CD14-positive monocyte (primary cell): ENCODE measurements around the gene ZNF26. TPM values are rescaled to one million over a fixed set of nuclear protein-coding genes. Genes with fewer than 3 reads are reported as not detected.

Source experiments
- DNase-seq, 3 donors: peaks; one replicate each; pipeline ENCODE4 v3.0.0-alpha.2; 2011 to 2022
- H2AFZ ChIP-seq: 2 replicates; pipeline ENCODE4 v1.6.0; 2012; ENCODE audit warnings: mild to moderate bottlenecking, low read depth, low read length, inconsistent platforms; ENCODE audit not compliant: insufficient read depth, poor library complexity, severe bottlenecking
- H3K27ac ChIP-seq, 2 donors: 1 replicate in 1 of 2; 2 replicates in 1 of 2; pipeline ENCODE4 v1.5.1; 2012 to 2013; ENCODE audit warnings: low read length in 2 of 2, control low read depth in 1 of 2, inconsistent platforms in 1 of 2, low read depth in 1 of 2, mild to moderate bottlenecking in 1 of 2
- H3K27me3 ChIP-seq, 2 donors: one replicate each; pipeline versions ENCODE4 v1.6.0 to v1.6.1; 2011 to 2013; ENCODE audit warnings: low read length in 2 of 2; ENCODE audit not compliant: control insufficient read depth in 2 of 2, insufficient read depth in 2 of 2
- H3K36me3 ChIP-seq, 2 donors: replicated peaks in 1 of 2; 1 replicate in 1 of 2; 2 replicates in 1 of 2; pipeline versions ENCODE4 v1.5.1 to v1.6.1; 2012 to 2013; ENCODE audit warnings: low read length in 2 of 2, control low read depth in 1 of 2, inconsistent platforms in 1 of 2, mild to moderate bottlenecking in 1 of 2; ENCODE audit not compliant: insufficient read depth in 2 of 2, control insufficient read depth in 1 of 2
- H3K4me1 ChIP-seq, 2 donors: 1 replicate in 1 of 2; 2 replicates in 1 of 2; pipeline versions ENCODE4 v1.5.1 to v1.6.1; 2012 to 2013; ENCODE audit warnings: low read length in 2 of 2, control low read depth in 1 of 2, inconsistent platforms in 1 of 2, mild to moderate bottlenecking in 1 of 2, moderate library complexity in 1 of 2; ENCODE audit not compliant: insufficient read depth in 2 of 2, control insufficient read depth in 1 of 2
- H3K4me2 ChIP-seq: replicated peaks from 2 replicates; pipeline ENCODE3; 2012; ENCODE audit warnings: low read length, moderate library complexity, mild to moderate bottlenecking; ENCODE audit not compliant: poor library complexity, severe bottlenecking; ENCODE audit errors: extremely low read depth
- H3K4me3 ChIP-seq, 3 experiments: fragments of 200-600 bp in 1 of 3; sonication (generic) in 1 of 3; replicated peaks in 1 of 3; 1 replicate in 2 of 3; 2 replicates in 1 of 3; pipeline ENCODE4 v1.5.1; 2011 to 2013; ENCODE audit warnings: low read length in 3 of 3, mild to moderate bottlenecking in 3 of 3, control low read depth in 2 of 3, low read depth in 2 of 3, inconsistent platforms in 1 of 3, moderate library complexity in 1 of 3
- H3K79me2 ChIP-seq: 2 replicates; pipeline ENCODE4 v1.6.0; 2012; ENCODE audit warnings: mild to moderate bottlenecking, control low read depth, inconsistent platforms, low read length, moderate library complexity; ENCODE audit not compliant: insufficient read depth
- H3K9ac ChIP-seq: 2 replicates; pipeline ENCODE4 v1.6.0; 2017; ENCODE audit warnings: low read length, mild to moderate bottlenecking; ENCODE audit not compliant: insufficient read depth, poor library complexity, severe bottlenecking
- H3K9me3 ChIP-seq, 2 donors: replicated peaks in 1 of 2; 1 replicate in 1 of 2; 2 replicates in 1 of 2; pipeline versions ENCODE4 v1.5.1 to v1.6.1; 2012 to 2013; ENCODE audit warnings: low read length in 2 of 2, control low read depth in 1 of 2; ENCODE audit not compliant: control insufficient read depth in 1 of 2, insufficient read depth in 1 of 2
- H4K20me1 ChIP-seq: 2 replicates; pipeline ENCODE4 v1.6.0; 2012; ENCODE audit warnings: mild to moderate bottlenecking, low read length, control low read depth, moderate library complexity; ENCODE audit not compliant: insufficient read depth
- H3K27ac Mint-ChIP-seq, 7 donors: one replicate each; pipeline ENCODE4 v1.8.0; 2020; ENCODE audit warnings: mild to moderate bottlenecking in 7 of 7, mixed read lengths in 7 of 7, moderate library complexity in 6 of 7, inconsistent platforms in 2 of 7
- H3K27me3 Mint-ChIP-seq, 3 donors: one replicate each; pipeline ENCODE4 v1.8.0; 2021 to 2022; ENCODE audit warnings: low read depth in 3 of 3, mild to moderate bottlenecking in 3 of 3, mixed read lengths in 3 of 3, moderate library complexity in 3 of 3, inconsistent platforms in 1 of 3
- H3K36me3 Mint-ChIP-seq, 2 donors: one replicate each; pipeline ENCODE4 v1.8.0; 2020; ENCODE audit warnings: mixed read lengths in 2 of 2, inconsistent platforms in 1 of 2, mild to moderate bottlenecking in 1 of 2
- H3K4me1 Mint-ChIP-seq: one replicate; pipeline ENCODE4 v1.8.0; 2020; ENCODE audit warnings: mild to moderate bottlenecking, mixed read lengths
- H3K4me3 Mint-ChIP-seq, 2 donors: one replicate each; pipeline ENCODE4 v1.8.0; 2020; ENCODE audit warnings: mild to moderate bottlenecking in 2 of 2, mixed read lengths in 2 of 2, moderate library complexity in 1 of 2
- H3K9me3 Mint-ChIP-seq, 7 donors: one replicate each; pipeline ENCODE4 v1.8.0; 2020 to 2022; ENCODE audit warnings: mixed read lengths in 7 of 7, mild to moderate bottlenecking in 6 of 7, moderate library complexity in 6 of 7, inconsistent platforms in 2 of 7
- CTCF ChIP-seq: fragments of 200-600 bp; IDR thresholded peaks from one replicate; pipeline ENCODE4 v1.8.0; 2022; ENCODE audit warnings: antibody characterized with exemption, mild to moderate bottlenecking
- WGBS: methylation state at CpG from one replicate; pipeline ENCODE4 v1.1.5; 2013; ENCODE audit warnings: missing lambda C conversion rate; ENCODE audit not compliant: insufficient coverage; 5-methylcytosine and 5-hydroxymethylcytosine counted together
- intact Hi-C, 2 donors: fragments of 100-400 bp; cut with micrococcal nuclease; formaldehyde crosslinking; loops; one replicate each; pipeline versions ENCODE4 v1.15.0 to v1.15.1; 2023
- polyA plus RNA-seq, 3 donors: library from polyadenylated mRNA; depleted of rRNA in 1 of 3; unstranded in 2 of 3; stranded (reverse) in 1 of 3; fragments of 300-500 nt in 2 of 3; fragments of >200 nt in 1 of 3; fragmentation: Illumina TruSeq in 2 of 3; gene quantifications; 1 replicate in 2 of 3; 2 replicates in 1 of 3; pipeline ENCODE4 v1.2.3, GENCODE V29; 2012 to 2021

ZNF26 gene
- polyA plus RNA-seq, 3 donors, result 3.3 to 17.6 (median 3.8) TPM

DNA sequence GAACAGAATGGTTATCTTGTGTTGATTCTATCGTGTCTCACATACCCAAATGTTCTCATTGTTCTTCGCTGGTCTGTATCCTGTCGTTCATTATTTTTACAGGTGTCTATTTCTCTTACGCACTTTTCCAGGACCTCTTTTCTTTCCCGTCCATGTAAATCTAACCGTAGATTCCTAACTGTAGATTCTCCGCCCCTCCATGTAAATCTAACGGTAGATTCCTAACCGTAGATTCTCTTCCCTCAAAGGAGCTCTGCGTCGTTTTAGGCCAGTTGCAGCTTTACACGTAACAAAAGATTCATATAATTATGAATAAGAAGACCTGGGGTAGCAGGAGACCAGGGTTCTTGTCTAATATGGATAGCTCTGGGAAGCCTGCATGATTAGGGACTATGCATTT is 20.4 kb upstream of the ZNF26 start:
- H3K27me3 ChIP-seq, result no peaks in the 10 kb centered on the region
- intact Hi-C loops, result no loop called here
- H3K4me1 Mint-ChIP-seq, result no peaks in the 10 kb centered on the region
- H3K4me3 ChIP-seq, result peak overlapping the region in 1 of 3 experiments; percentile 17
- no peaks in the 10 kb centered on the region for H4K20me1 ChIP-seq
- no peak overlapping the region for H3K9ac ChIP-seq
- no peak overlapping the region for H3K4me2 ChIP-seq
- H2AFZ ChIP-seq, result no peak overlapping the region
- no peak for TF ChIP-seq CTCF
- no peaks in the 10 kb centered on the region for H3K4me1 ChIP-seq
- H3K36me3 Mint-ChIP-seq, result peaks cover 0 to 14% of the 10 kb centered on the region in 2 donors
- WGBS, result 96% methylated on average over 8 of the region's 12 CpGs
- H3K79me2 ChIP-seq, result no peaks in the 10 kb centered on the region
- no peak overlapping the region for H3K4me3 Mint-ChIP-seq
- H3K27ac ChIP-seq, result no peak overlapping the region
- DNase-seq, result no peak
- H3K27me3 Mint-ChIP-seq, result peaks cover 0 to 3% (median 0%) of the 10 kb centered on the region in 3 donors
- H3K9me3 Mint-ChIP-seq, result peaks cover 47 to 96% (median 89%) of the 10 kb centered on the region in 7 donors
- H3K9me3 ChIP-seq, result peaks cover 84 to 96% of the 10 kb centered on the region in 2 donors
- peak overlapping the region in 1 of 7 donors; percentile 15 for H3K27ac Mint-ChIP-seq
- H3K36me3 ChIP-seq, result no peaks in the 10 kb centered on the region

- H3K27me3 ChIP-seq, result no peaks in the 10 kb centered on the region
- peaks cover 0 to 12% of the 10 kb centered on the region in 2 donors for H3K36me3 Mint-ChIP-seq
- peak overlapping the region in 1 of 3 experiments; percentile 17 for H3K4me3 ChIP-seq
- H3K79me2 ChIP-seq, result no peaks in the 10 kb centered on the region
- no peak overlapping the region for H3K4me3 Mint-ChIP-seq
- DNase-seq, result no peak
- TF ChIP-seq CTCF, result no peak
- H3K9me3 Mint-ChIP-seq, result peaks cover 37 to 95% (median 89%) of the 10 kb centered on the region in 7 donors
- H2AFZ ChIP-seq, result no peak overlapping the region
- peaks cover 80 to 98% of the 10 kb centered on the region in 2 donors for H3K9me3 ChIP-seq
- WGBS, result 96% methylated on average over 11 of the region's 12 CpGs
- H3K36me3 ChIP-seq, result no peaks in the 10 kb centered on the region
- H3K4me1 ChIP-seq, result no peaks in the 10 kb centered on the region
- no peak overlapping the region for H3K4me2 ChIP-seq
- no peak overlapping the region for H3K9ac ChIP-seq
- peaks cover 0 to 3% (median 0%) of the 10 kb centered on the region in 3 donors for H3K27me3 Mint-ChIP-seq
- H4K20me1 ChIP-seq, result no peaks in the 10 kb centered on the region
- no peaks in the 10 kb centered on the region for H3K4me1 Mint-ChIP-seq
- H3K27ac Mint-ChIP-seq, result no peak overlapping the region
- H3K27ac ChIP-seq, result no peak overlapping the region
- intact Hi-C loops, result no loop called here
These were observed 19.3 kb upstream of the ZNF26 start for GRCh38 chr12:132966676-132967415.
